ENCODE data around the gene GPR180. TPM values are rescaled to one million over a fixed set of nuclear protein-coding genes. Genes with fewer than 3 reads are reported as not detected.

GPR180 gene
- total and polyA plus RNA-seq, 10 of the 15 experiments (the other 5 are each of a cell fraction or from before 2014, with no cell fraction given): 1.6 to 7.2 (median 5.3) TPM

GRCh38 chr13:94601446-94602431 lies at the start of gene GPR180 (continued):
- TF ChIP-seq SRF (IDR thresholded peaks at IDR 0.05; ENCODE audit: low read depth in 2 of 2, low read length in 2 of 2) (no peak), TCF12 (IDR thresholded peaks at IDR 0.05; ENCODE audit: low read depth, low read length) (peak; percentile 58; the same call in 1 of the 2 replicates), NR2C2 (IDR thresholded peaks at IDR 0.05; ENCODE audit: borderline replicate concordance, control insufficient read depth, insufficient read length, low read depth) (no peak), BCL3 (IDR thresholded peaks at IDR 0.05; ENCODE audit: borderline replicate concordance, insufficient read depth, low read depth, low read length, poor library complexity, severe bottlenecking) (no peak), HCFC1 (IDR thresholded peaks at IDR 0.05; ENCODE audit: low read length) (no peak), IKZF1 (conservative IDR thresholded peaks at IDR 0.05) (peak; percentile 92), PBX3 (IDR thresholded peaks at IDR 0.05; ENCODE audit: insufficient replicate concordance, low read depth, low read length) (peak; percentile 57), RUNX3 (IDR thresholded peaks at IDR 0.05; ENCODE audit: low read length) (peak; percentile 42), PAX8 (IDR thresholded peaks at IDR 0.05) (no peak), YBX1 (IDR thresholded peaks at IDR 0.05) (no peak), ZZZ3 (IDR thresholded peaks at IDR 0.05; ENCODE audit: control insufficient read depth, insufficient read length, low read depth) (no peak), SIX5 (IDR thresholded peaks at IDR 0.05; ENCODE audit: low read depth, low read length, severe bottlenecking) (no peak), EGR1 (IDR thresholded peaks at IDR 0.05; ENCODE audit: borderline replicate concordance in 1 of 2, low read depth in 2 of 2, low read length in 2 of 2) (0 out of 3 replicates have a peak, but pooled peaks of 1 of the 2 experiments have one; percentile 6), STAT1 (conservative IDR thresholded peaks at IDR 0.05) (no peak), PAX5 (IDR thresholded peaks at IDR 0.05; ENCODE audit: borderline replicate concordance, low read depth, low read length) (0 out of 2 replicates have a peak, but pooled peaks have one; percentile 14), POLR2AphosphoS2 (IDR thresholded peaks at IDR 0.05; ENCODE audit: low read depth, low read length) (no peak), PKNOX1 (IDR thresholded peaks at IDR 0.05) (peak; percentile 92), RBBP5 (conservative IDR thresholded peaks at IDR 0.05) (no peak), RELB (IDR thresholded peaks at IDR 0.05; ENCODE audit: low read depth) (no peak)
- TF ChIP-seq, protein P1, sequence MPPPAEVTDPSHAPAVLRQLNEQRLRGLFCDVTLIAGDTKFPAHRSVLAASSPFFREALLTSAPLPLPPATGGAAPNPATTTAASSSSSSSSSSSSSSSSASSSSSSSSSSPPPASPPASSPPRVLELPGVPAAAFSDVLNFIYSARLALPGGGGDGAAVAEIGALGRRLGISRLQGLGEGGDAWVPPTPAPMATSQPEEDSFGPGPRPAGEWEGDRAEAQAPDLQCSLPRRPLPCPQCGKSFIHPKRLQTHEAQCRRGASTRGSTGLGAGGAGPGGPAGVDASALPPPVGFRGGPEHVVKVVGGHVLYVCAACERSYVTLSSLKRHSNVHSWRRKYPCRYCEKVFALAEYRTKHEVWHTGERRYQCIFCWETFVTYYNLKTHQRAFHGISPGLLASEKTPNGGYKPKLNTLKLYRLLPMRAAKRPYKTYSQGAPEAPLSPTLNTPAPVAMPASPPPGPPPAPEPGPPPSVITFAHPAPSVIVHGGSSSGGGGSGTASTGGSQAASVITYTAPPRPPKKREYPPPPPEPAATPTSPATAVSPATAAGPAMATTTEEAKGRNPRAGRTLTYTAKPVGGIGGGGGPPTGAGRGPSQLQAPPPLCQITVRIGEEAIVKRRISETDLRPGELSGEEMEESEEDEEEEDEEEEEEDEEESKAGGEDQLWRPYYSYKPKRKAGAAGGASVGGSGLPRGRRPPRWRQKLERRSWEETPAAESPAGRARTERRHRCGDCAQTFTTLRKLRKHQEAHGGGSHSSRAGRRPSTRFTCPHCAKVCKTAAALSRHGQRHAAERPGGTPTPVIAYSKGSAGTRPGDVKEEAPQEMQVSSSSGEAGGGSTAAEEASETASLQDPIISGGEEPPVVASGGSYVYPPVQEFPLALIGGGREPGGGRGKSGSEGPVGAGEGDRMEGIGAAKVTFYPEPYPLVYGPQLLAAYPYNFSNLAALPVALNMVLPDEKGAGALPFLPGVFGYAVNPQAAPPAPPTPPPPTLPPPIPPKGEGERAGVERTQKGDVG (CRISPR knock-in tag; IDR thresholded peaks at IDR 0.05): no peak
